T-helper 1 cell treated with Interleukin-12 subunit alpha and Interleukin-12 subunit beta and Interleukin-4 antibody, amounts not matched to agents 30 ng/mL and 1 ng/mL, for 36 hours (primary cell): ENCODE results near the gene PSORS1C1. TPM values are rescaled to one million over a fixed set of nuclear protein-coding genes. Genes with fewer than 3 reads are reported as not detected.

ENCODE experiments used
- intact Hi-C: fragments of 100-400 bp; cut with micrococcal nuclease; formaldehyde crosslinking; loops from one replicate; pipeline ENCODE4 v1.15.1; 2024
- total RNA-seq: library from RNA; stranded (reverse); gene quantifications from 2 replicates; pipeline ENCODE4 v1.2.3, GENCODE V29; 2022

PSORS1C1 gene
- total RNA-seq, 1 donor from 2014 or later, result not detected

DNA sequence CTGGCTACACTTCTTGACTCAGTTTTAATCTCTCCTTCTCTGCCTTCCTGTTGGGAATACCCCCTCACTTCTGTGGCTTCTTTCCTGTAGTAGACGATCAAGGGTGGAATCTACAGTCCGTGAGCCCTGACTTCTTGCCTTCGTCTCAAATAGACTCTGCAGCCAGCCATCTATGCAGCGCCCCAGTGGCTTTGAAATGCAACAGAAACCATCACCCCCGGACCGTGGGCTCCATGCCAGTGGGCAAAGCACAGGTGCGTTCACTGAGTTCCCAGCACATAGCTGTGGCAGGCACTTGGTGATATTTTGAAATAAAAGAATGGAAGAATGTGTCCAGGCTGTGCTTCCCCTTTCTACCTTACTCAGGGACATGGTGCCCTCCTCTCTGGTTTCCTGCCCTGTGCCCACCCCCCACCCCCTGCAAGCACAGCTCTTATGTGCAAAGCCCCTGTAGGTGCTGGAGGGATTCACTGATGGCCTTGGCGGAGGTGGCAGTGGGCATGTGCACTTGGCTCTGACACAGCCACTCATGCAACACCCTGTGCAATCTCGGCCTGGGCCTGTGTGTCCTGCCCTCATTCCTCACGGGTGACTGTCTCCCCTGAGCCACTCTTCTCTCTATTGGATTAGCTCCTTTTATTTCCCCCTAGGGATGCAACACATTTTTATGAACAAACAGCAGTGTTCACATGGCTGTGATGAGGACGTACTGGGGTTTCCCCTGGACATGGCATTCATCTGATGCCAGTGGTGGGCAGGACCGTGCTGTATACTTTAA, 11.2 kb downstream of the PSORS1C1 start:
- intact Hi-C loops, result no loop called here

- intact Hi-C loops, result no loop called here
These were observed 12.0 kb downstream of the PSORS1C1 start for GRCh38 chr6:31126396-31127175.

GRCh38 chr6:31128093-31128676, 13.6 kb downstream of the PSORS1C1 start:
- intact Hi-C loops, result loop anchor here (1.0 to 2.0 kb wide), 2 partner anchors 65 to 213 kb away; no protein-coding TSS in a partner anchor

- intact Hi-C loops, result loop anchor here (2.0 kb wide), 1 partner anchor 64 kb away; no protein-coding TSS in a partner anchor
These were observed 14.5 kb downstream of the PSORS1C1 start for GRCh38 chr6:31129130-31129529.

DNA sequence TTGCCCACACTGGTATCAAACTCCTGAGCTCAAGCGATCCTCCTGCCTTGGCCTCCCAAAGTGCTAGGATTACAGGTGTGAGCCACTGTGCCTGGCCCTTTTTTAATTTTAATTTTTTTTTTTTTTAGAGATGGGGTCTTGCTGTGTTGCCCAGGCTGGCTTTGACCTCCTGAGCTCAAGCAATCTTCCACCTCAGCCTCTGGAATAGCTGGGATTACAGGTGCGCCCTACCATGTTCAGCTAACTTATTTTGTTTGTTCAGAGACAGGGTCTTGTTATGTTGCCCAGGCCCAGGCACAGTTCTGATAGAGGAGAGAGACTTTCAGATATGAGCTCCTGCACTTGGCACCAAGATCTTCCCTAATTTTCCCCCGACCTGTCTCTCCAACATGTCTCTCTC, 16.2 kb downstream of the PSORS1C1 start:
- intact Hi-C loops, result no loop called here

- intact Hi-C loops, result no loop called here
These were observed 17.0 kb downstream of the PSORS1C1 start for GRCh38 chr6:31131595-31131994.

GRCh38 chr6:31132806-31133205, 18.2 kb downstream of the PSORS1C1 start:
- intact Hi-C loops, result no loop called here

DNA sequence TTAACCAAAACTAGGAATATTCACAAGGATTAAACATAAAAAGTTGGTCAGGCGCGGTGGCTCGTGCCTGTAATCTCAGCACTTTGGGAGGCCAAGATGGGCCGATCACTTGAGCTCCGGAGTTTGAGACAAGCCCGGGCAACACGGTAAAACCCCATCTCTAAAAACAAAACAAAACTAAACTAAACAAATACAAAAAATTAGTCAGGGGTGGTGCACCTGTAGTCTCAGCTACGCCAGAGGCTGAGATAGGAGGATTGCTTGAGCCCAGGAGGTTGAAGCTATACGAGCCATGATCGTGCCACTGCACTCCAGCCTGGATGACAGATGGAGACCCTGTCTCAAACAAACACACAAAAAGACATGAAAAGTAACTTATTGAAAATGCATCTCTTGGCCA, 21.1 kb downstream of the PSORS1C1 start:
- intact Hi-C loops, result no loop called here

DNA sequence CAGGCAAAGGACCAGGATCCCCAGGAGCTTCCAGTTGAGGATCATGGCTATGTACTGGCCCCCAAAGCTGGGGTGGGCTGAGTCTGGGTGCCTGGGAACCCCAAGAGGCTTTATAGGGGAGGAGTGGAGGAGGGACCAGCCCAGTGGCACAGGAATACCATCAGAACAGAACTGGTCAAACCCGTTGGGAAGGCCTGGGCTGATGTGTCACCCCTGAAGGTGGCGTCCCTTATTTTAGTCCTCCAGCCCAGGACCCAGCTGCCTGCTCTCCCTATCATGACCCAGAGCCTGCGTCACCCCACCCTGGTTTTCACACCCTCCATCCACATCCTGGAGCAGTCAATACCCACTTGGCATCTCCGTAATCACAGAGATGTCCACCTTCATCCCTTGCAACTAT, 24.4 kb downstream of the PSORS1C1 start, which contains the start of gene PSORS1C2:
Gene PSORS1C2 (minus strand): TSS at position 85 of the 400 bp plus-strand sequence. CDS start 40 bp downstream, at position 45.
- intact Hi-C loops, result no loop called here

GRCh38 chr6:31139599-31139998, 25.0 kb downstream of the PSORS1C1 start:
- intact Hi-C loops, result no loop called here

DNA sequence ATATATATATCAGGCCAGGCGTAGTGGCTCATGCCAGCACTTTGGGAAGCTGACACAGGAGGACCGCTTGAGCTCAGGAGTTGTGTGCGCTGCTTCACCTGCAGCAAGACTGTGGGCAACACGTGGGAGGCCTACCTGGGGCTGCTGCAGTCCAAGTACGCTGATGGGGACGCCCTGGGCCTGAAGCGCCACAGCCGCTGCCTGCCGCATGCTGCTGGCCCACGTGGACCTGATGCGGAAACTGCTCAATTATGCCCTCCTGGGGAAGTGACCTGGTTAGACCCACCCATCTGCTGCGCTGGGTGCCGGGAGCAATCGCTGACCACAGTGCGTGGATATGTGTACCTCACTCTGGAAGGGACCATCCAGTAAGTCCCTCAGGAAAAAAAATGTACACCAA, 26.0 kb downstream of the PSORS1C1 start:
- intact Hi-C loops, result no loop called here

DNA sequence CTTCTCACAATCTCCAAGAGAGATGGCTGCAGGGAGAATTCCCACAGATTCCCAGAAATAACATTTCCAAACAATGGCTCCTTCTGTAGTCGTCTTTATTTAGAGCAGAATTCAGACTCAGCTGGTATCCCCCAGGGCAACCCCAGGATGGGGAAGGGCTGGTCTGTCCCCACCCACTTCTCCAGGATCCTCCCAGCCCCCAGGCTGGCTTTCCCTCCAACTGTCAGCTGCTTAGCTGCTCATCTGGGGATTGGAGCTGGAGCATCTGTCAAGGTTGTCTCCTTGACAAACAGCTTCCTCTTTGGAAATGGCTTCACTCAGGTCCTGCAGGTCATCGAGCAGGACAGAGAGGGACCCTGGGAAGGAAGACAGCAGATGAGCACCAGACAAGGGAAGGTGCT, 27.8 kb downstream of the PSORS1C1 start:
- intact Hi-C loops, result no loop called here

DNA sequence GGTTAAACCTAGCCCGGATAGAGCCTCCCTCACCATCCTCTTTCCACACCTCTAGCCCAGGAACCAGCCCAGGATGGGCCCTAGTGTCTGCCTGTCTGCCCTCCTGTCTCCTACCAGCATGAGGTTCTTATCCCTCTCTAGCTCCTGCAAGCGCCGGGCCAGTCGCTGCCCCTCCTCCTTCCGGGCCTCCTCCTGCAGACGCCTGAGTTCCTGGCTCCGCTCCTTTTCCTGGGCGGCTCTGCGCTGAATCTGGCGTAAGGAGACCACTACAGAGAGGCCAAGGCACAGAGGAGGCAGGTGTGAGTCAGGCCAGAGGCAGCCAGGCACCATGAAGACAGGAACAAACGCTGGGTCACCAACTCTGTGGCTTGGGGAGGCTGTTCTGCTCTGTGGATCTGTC, 28.5 kb downstream of the PSORS1C1 start:
- intact Hi-C loops, result no loop called here

- intact Hi-C loops, result no loop called here
These were observed 29.8 kb downstream of the PSORS1C1 start for GRCh38 chr6:31144296-31144969.

DNA sequence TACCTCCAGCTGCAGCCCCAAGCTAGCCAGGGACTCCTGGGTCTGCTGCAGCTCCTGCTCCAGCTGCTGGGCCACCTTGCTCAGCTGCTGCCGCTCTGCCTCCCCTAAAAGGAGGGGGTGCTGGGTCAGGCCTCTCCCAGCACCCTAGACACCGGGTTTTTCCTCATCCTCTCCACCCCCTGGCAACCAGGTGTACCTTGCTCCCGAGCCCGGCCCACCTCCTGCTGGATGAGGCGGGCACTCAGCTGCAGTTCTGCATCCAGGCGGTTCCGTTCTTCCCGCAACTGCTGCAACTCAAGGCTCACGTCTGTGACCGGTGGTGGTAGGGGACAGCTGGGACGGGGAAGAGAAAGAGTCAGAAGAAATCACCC, 30.4 kb downstream of the PSORS1C1 start:
- intact Hi-C loops, result no loop called here

GRCh38 chr6:31145386-31145785, 30.8 kb downstream of the PSORS1C1 start:
- intact Hi-C loops, result no loop called here

GRCh38 chr6:31149827-31150447, 35.3 kb downstream of the PSORS1C1 start:
- intact Hi-C loops, result loop anchor here (10.0 kb wide), 1 partner anchor 825 kb away; the partner anchor contains the start of gene DXO

DNA sequence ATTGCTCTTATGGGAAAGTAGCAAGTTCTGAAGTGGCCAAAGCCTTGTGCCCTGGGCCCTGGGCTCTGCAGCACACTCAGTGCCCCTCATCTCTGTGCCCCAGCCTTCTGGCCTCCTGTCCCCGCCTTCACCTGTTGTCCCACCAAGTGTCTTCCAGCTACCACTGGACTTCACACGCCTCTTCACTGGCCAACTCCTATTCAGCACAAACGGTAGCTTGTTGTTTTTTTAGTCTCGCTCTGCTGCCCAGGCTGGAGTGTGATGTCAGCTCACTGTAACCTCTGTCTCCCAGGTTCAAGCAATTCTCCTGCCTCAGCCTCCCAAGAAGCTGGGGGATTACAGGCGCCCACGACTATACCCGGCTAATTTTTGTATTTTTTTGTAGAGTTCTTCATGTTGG, 38.2 kb downstream of the PSORS1C1 start:
- intact Hi-C loops, result loop anchor here (10.0 kb wide), 1 partner anchor 822 kb away; the partner anchor contains the start of gene DXO

GRCh38 chr6:31154436-31154835, 39.8 kb downstream of the PSORS1C1 start:
- intact Hi-C loops, result loop anchor here (10.0 kb wide), 1 partner anchor 820 kb away; the partner anchor contains the start of gene DXO

DNA sequence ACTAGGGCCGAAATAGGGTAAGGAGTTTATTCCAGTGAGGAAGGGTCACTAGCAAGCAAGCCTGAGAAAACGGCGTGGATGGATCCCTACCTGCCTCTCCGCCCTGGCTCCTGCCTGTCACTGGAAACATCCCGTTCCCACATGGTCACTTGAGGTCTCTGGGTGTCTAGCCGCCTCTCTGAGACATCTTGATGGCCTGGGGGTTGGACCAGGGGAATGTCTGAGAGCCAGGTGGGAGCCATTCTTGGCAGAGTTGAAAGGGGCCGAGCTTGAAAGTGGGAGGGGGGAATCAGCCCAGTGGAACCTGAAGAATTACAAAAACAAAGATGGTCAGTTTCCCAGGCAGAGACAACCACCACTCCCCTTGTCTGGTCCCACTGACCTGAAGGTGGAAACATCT, 42.0 kb downstream of the PSORS1C1 start:
- intact Hi-C loops, result loop anchor here (5.0 to 10.0 kb wide), 2 partner anchors 466 to 818 kb away; partner anchors contain the start of genes DXO and PRRC2A
